HG03520 (cell line): ENCODE measurements around the gene NBEA.
A peak's percentile ranks its signal among the peaks of the same experiment; 100 is the strongest.
"Not testable (repeated sequence)": the region's sequence is repeated elsewhere in the genome, so short reads cannot be mapped to it uniquely, and the experiment has no call there.

Experiments
- ATAC-seq: cut with Tn5 transposase; IDR thresholded peaks from one replicate; pipeline ENCODE4 v1.9.1; 2021; ENCODE audit warnings: mild to moderate bottlenecking, moderate library complexity; ENCODE audit not compliant: unreplicated experiment

Gene NBEA

DNA sequence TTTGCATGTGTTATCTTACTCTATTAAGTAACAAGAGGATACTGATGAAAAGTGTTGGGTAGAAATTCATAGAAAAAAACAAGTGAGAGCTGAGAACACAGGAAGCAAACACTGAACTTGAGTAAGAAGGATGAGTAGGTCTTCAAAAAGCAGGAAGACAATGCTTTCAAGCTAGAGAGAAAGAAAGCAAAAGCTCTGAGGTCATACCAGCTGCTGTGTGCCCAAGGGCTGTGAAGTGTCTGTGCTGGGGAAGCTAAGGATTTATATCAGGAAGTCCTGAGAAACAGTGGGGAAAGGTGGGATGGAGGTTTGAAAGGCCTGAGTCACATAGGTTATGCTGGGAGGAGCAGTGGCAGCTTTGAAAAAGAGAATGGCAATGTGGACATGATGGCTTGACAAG, 679.9 kb downstream of the NBEA start:
- no peak for ATAC-seq

DNA sequence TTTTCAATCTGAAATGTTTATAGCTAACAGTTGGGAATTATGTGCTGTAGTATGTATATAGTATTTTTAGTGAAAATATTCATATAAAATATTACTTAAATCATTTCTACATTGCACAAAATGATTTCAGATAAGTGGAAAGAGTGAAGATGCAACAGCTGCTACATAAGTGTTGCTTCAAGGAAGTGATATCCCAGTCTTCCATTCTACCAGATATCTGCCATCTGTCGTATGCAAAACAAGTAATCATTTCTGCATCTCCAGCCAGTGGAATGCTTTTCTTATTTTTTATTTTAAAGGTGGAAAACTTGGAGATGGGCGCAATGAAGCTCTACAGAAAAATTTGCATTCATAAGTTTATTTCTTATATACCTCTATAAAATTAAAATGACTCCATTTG, 687.0 kb downstream of the NBEA start:
- ATAC-seq: no peak

DNA sequence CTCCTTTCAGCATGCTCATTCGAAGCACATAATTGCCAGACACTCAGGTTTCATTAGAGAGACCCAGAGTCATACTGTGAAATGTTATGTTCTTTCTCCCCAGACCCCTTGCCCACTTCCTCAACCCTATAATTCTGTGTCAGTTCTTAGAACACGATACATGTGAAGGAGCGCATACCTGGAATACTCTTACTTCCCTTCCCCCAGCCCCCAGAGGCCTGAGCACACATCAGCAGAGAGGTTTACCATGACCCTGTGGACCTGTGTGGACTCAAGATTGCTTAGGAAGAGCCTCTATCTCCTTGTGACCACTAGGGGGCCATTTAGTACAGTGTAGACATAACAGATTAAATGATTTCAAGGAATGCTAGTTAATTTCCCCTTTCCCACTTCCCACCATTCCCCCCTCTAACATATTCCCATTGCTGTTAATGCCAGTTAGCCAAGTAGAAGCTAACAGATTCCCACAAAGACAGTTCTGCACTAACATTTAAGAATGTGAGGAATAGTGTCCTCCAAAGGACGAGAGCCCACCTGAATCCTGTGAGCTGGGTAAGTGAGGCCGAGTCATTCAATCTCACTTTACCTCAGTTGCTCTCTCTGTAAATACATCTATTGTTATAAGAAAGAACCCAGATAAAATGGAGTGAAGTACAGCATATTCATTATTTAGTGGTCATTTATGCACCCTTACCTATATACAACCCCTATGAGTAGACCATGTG, 688.6 kb downstream of the NBEA start:
- ATAC-seq: peak; percentile 92

DNA sequence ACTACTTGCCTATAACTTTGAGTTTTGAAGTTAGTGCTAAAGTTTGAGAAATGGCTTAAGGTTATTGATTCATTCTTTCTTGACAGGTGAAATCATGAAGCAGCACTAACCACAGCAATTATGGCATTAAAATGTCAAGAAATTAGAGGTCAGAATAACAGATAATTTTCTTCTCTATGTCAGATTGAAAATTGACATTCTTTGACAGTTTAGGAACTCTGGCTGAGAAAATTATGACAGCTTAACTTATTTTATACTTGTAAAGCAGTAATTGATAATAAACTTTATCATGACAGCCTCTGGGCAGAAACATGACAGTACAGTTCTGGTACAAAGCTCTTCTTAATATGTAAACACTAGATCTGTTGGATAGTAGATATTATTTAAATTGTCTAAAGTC, 689.6 kb downstream of the NBEA start:
- ATAC-seq: no peak

DNA sequence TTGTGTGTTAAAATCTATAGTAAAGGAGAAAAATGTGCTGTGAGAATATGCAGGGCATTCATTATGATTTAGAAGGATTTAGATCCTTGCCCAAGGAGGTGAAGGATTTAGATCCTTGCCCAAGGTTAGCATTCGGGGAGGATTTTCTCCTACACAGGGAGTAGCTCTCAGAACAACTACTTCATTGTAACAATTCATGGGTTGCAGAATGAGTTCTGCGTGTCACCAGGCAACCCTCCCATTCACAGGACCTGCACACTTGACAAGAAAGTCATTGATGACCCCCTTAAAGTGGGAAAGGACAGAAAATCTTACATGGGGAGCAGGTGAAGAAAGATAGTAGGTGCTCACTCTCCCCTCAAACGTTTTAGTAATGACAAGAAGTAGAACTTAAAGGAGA, 701.6 kb downstream of the NBEA start:
- ATAC-seq: no peak

DNA sequence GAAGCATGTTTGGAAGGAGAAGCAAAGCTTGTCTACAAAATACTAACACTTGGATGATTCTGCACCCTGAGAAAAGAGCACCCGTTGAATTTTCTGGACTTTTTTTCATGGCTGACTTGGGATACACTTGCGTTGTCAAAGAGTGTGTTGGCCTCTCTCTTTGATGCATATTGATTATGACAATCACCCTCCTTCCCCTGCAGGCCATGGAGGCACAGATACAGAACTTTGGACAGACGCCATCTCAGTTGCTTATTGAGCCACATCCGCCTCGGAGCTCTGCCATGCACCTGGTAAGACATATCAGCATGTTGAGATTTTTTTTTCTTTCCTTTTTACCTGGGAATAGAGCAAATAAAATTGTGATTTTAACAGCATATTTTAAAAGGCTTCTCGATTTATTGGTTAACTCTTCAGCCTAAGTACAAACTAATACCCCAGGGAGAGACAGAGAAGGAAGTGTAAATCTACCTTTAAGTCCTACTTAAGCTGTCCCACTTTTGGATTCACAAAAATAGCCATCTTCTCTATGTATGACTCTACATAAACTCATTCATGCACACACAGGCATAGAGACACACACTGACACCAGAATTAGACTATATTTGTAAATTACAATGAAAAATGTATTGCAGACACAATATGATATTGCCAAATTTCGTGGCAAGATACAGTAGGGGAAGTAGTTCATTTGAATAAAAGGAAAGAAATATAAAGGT, 704.1 kb downstream of the NBEA start:
- no peak for ATAC-seq

DNA sequence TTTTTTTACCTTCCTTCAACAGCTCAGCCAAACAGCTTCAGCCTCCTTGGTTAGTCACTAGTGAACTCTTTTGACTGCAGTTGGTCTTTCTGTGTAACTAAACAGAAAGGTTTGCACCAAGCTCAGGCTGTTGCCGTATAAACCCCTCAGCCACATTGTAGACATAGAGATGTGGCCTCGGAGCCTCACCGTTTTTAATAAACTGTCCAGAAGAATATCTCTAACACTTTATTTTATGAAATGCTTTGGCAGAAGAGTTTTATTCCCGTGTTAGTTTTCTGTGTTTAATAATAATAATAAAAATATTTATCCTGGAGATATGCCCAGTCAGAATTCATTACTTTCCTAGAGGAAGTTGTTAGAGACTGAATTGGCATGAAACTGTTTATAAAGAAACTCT, 706.1 kb downstream of the NBEA start:
- no peak for ATAC-seq

DNA sequence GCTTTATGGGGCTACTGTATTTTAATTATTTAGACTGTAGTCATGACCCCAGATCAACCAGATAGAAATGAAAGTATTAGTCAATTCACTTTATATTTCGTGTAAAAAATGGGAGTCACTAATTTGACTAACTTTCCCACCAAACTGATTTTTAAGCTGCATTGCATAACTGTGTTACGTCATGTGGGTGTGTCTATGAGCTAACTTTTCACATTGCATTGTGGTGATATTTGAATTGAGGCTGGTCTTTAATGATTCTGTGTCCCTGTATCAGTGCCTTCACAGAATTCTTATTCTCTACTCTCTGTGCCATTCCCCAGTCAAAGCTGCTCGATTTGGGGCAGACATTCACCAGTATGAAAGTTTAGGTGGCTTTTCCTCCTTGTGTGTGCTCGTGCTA, 707.1 kb downstream of the NBEA start:
- no peak for ATAC-seq

DNA sequence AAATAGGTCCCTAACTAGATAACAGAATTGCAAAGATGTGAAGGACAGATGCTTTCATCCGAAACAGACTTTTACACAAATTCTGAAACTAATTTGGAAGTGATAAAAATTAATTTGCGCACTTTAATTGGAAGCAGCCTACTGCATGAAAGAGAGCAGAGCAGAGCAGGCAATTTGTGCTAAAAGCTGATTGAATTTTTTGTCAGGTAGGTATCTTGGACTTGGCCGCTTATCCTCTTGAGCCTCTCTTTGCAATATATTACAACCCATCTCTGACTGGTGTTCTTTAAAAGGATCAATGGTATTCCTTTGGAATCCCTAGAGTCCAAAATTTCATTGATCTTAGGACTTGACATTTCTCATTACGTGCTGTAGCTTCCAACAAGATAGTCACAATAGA, 717.7 kb downstream of the NBEA start:
- ATAC-seq: no peak

DNA sequence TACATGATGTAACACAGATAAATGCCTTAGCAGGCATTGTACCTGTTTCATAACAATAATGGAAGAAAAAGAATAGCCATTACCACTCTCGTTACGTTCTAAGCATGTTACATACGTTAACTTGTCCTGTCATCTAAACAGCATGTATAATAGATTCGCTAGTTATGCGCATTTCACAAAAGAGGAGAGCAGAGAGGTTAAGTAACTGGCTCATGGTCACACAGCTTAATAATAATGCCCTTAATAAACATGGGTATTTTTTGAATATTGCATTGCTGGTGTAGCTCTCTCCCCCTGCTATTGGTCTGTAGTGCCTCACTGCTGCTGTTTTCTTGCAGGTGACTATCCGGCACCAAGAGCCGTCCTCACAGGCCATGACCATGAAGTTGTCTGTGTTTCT, 722.7 kb downstream of the NBEA start:
- no peak for ATAC-seq

DNA sequence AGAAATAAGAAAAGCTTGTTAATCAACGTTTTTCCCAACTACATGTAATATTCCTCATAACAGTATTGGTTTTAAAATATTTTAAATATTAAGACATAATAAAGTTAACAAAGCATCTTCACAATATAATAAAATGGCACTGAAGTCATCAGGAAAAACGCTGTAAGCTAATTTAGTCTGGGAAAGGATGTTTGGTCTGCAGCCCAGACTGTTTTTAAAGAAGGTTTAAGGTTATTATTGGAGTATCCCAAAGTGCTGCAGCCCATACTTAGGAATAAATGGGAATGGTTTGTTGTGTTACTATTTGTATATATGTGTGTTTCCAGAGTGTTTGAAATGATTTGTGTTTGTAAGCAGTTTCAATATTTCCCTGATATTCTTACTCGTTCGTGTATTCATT, 727.3 kb downstream of the NBEA start:
- ATAC-seq: no peak

DNA sequence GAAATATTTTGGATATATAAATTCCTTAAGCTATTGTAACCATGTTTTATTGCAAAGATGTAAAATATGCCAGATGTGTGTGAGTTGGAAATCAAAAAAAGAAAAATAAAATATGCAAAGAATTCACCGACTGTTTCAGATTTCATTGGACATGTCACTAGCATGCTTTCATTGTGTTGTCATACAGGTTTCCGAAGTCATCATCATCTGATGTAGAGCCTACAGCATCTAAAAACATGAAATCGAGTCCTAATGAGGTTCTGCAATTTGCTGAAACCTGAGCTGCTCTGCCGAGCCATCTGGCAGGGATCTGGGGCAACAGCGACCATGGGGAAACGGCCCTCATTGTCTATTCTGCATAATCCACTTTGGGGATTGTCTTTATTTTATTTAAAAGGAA, 730.5 kb downstream of the NBEA start:
- no peak for ATAC-seq

DNA sequence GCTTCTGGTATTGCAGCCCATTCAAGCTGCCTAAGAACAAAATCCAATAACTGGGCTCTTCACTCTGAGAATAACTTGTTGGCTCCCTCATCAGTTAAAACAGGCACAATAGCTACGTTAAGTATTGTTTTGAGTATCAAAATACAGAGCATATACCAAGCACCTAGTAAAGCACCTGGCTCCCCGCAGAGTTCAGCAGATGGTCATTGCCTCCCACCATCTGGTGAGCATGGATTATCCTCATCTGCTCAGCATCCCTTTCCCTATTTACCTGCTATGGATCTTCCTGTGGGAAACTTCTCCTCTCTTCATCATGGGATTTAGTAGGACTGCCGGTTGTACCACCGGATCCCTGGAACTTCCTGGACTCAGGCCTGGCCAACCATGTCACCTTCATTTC, 733.6 kb downstream of the NBEA start:
- ATAC-seq: no peak

DNA sequence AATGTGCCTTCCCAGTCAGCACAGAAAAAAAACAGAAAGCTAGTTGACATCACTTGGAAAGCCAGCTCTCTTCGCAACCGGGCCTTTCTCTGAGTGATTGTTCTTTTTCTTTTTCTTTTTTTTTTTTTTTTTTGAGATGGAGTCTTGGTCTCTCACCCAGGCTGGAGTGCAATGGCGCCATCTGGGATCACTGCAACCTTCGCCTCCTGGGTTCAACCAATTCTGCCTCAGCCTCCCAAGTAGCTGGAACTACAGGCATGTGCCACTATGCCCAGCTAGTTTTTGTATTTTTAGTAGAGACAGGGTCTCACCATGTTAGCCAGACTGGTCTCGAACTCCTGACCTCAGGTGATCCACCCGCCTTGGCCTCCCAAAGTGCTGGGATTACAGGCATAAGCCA, 735.8 kb downstream of the NBEA start:
- not testable (repeated sequence) for ATAC-seq

DNA sequence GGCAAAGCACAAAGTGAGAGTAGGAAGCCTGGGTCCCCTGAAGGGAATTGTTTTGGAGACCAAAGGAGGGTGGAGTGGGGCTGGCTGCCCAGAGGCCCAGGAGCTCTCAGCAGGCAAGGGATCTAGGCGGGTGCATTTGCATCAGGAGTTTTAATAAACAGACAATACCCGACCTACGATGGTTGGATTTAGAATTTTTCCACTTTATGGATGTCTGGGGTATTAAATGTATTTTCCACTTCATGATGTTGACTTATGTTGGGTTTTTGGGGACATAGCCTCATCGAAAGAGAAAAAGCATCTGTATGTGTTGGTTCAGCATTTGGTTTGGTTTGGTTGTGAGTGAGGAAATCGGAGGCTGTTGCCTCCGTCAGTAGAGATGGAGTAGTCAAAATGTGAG, 739.6 kb downstream of the NBEA start:
- no peak for ATAC-seq

DNA sequence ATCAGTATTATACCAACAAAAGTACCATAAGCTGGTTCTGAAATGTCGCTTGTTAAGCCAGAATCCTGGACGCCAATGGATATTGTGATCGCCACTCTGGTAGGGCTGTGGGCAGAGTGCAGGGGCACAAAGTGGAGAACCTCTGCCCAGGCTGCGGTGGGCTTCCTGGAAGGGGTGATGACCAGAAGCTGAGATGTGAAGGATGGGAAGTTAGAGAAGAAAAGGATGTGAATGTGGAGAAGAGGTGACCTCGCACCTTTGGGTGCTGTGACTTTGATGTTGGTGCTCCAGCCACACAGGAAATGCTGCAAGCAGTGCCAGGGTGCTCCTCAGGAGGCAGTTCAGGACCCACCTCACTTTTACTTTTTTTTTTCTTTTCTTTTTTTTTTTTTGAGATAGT, 742.4 kb downstream of the NBEA start:
- no peak for ATAC-seq

DNA sequence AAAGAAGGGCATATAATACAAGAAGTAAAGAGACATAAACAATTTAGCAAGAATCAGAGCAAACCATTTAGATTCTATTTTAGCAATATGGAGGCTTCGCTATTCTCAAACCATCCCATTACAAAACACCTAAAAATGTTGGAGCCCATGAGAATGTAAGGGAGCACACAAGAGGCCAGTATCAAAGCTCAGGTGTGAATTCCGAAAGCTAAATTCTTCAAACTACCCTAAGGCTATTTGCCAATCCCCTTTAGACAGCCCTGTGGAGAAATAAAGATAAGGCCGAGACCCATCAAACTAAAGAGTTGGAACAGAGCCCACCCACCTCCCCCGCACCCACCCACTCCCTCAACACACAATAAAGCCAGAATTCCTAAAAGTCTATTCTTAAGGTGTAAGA, 745.3 kb downstream of the NBEA start:
- no peak for ATAC-seq

DNA sequence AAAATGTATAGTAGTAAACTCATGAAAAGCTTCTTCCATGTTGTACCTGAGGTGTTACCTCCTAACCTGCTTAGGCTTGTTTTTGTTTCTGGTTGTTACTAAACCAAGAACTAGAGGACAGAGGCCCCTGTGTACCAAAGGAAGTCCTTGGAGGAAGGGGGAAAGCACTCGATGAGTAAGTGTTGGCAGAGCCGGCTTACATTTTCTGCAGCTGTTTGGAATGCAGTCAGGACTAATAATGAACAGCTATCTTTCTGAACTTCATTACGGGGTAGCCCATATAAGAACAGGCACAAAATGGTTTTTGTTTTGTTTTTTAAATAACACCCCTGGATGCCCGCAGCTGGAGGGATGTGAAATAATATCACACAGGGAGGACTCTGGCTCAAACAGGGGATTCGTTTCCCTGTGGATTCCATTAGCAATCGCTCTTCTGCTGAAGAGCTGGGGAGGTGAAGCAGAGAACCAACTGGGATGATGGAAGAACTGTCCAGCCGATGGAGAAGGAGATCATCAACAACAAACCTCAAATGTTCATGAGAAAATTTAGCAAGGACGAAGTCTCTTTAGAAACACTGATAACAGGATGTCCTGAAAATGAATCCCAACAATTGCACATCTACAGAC, 748.6 kb downstream of the NBEA start:
- no peak for ATAC-seq

DNA sequence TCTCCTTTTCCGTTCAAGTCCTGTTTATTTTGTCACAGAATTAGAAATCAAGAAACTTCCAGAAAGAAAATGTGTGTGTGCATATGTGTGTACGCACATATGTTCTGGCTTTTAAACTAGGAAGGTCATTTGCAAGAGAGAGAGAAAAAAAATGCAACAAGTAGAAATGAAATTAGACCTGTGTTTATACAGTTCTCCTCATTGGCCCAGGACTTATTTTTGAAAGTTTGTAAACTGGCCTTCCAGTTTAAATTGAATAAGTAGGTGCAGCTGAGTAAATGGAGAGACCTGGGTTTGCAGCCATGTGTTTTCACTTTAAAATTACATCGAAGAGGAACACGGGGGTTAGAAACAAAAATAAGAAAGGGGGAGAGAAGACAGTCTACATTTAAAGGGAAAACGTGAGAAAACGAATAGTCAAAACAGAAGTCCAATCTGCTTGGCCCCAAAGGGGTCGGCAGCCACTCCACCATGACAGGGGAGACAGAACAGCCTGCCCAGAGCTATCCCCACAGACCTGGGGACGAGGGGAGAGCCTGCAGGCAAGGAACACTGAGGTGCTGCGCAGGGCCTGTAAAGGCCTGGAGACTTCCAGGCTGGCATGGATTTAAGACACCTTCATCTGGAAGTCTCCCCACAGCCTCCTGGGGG, 751.2 kb downstream of the NBEA start:
- no peak for ATAC-seq

DNA sequence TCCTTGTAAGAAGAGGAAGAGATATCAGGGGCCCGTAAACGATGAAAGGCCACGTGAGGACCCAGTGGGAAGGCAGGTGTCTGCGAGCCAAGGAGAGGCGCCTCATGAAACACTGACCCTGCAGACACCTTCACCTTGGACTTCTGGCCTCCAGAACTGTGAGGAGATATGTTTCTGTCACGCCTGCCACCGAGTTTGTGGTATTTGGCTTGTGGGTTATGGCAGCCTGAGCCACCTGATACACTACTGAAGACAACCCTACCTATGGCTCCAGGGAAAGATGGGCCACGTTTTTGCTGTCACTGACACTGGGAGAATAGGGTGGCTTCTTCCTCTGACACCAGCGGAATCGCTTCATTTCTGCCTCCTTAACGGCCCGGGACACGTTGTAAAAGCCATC, 752.0 kb downstream of the NBEA start:
- ATAC-seq: no peak

DNA sequence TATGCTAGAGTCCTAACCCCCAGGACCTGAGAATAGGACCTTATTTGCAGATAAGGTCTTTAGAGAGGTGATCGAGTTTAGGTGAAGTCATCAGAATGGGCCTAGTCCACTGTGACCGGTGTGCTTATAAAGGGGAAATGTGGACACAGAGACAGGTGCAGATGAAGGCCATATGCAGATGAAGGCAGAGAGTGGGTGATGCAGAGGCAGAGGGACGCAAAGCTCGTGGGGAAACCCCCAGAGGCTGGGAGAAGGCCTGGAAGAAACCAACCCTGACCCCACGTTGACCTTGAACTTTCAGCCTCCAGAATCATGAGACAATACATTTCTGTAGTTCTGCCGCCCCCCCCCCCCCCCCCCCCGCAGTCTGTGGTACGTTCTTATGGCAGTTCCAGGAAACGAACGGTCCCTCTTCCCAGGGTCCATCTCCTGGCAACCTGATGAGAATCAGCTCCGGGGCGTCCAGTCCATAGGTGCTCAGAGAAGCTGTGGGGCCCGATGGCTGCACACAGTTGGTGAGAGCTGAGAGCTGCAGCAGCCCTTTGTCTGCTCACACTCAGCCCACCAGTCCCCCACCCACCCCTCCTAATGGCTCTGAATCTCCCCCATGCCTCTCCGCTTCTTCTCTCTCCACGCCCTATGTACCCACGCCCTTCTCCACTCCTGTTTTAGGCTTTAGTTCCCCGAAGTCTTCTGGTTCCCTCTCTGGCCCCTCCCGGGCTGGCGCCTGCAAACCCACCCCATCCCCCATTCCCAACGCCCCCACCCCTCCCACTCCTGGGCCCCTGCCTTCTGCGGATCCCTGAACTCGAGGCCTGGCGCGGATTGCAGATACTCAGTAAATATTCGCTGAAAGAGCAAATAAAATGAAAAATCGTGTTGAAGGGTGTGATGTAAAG, 752.7 kb downstream of the NBEA start:
- ATAC-seq: no peak
